Amygdala (tissue), 56 donors: Measurements from ENCODE around the gene TMC3.

Experiments
- DNase-seq, 56 donors: peaks; one replicate each; lab custom pipeline; 2025; lab: John Stamatoyannopoulos, UW

TMC3 gene

DNA sequence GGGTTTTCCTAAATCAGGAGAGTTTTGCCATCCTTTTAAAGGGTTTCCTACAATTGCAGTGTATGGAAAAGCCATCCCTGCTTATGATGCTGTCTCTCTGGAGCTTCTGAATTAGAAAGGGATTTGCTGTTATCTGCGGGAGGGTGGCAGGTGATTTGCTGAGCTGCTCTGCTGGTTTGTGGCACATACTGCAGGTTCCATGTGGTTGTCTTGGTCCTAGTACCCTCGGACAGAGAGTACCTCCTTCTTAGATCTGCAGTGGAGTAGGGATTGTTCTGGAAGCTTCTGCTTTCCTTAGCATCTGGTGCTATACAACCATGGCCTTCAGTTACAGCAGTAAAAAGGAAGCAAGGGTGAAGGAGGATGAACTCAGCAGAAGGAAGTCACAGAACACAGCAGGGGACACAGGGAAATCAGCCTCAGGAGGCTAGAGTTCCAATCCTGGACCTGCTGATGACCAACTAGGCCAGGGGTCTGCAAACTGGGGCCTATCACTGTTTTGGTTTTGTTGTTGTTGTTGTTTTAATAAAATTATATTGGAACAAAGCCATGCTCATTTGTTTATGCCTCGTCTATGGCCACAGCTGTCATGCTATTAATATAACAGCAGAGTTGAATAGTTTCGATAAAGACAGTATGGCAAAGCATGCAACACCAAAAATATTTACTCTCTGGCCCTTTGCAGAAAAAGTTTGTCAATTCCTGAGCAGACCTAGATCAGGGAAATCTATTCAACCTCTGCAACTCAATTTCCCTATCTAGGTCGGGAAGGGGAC is 89.6 kb downstream of the TMC3 start:
- peak in 1 of 56 donors; percentile 12 for DNase-seq

GRCh38 chr15:81282911-81283310 is 91.1 kb downstream of the TMC3 start:
- no peak for DNase-seq

DNA sequence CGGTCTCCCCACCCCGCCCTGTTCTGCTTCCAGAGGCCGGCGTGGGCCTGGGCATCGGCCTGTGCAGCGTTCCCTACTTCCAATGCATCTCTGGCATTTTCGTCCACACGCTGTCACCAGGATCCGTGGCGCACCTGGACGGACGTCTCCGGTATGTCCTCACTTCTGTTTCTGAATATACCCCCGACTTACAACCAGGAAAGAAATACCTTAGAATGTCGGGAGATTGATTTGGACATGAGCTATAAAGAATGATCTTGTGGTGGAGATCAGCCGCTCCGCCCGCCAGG is 91.5 kb downstream of the TMC3 start:
- no peak for DNase-seq

DNA sequence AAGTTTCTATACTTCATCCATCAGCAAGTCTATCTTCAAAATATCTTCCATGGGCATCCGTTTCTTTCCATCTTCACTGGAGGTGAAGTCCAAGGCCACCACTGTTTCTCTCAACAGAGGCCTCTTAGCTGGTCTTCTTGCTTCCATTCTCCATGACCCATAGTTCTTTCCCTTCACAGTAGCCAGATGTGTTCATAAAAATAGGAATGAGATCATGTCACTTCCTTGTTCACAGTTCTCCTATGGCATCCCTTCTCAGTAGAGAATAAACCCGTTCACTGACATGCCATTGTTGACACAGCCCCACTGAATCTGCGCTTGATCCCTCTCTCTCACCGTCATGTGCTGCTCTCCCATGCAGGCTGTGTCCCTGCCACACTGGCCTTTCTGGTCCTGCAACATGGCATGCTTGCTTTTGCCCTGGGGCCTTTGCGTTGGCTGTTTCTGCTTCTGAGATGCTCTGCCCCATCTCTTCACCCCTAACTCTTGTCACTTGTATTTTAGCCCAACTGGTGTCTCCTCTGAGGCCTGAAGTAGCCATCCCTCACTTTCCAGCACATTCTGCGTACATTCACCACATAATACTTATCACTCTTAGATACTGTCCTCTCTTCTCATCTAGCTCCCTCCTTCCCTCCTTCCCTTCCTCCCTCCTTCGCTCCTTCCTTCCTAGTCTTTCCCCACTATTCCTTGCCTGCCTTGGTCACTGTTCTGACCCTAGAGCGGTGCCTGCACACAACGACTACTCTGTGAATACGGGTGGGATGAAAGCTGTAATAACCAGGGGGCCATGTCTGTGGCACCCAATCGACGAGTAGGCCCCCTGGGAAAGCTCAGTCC is 92.0 kb downstream of the TMC3 start:
- no peak for DNase-seq

DNA sequence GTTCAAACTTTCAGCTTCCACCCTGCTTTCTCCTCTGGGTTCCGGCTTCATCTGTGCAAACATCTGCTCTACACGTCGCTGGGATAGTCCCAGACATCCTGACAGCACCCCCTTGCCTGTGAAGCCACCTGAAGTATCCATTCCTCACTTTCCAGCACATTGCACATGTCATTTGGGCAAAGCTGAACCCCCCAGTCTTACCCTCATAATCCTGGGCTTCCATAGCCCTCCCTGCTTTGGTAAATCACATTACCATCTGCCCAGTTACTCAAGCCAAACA is 92.6 kb downstream of the TMC3 start:
- no peak for DNase-seq
